AG09309 (cell line): ENCODE results near the gene BRD1.

ENCODE experiments used
- DNase-seq: peaks from one replicate; pipeline ENCODE4 v3.0.0-alpha.2; 2010; ENCODE audit warnings: low read depth
- H3K4me3 ChIP-seq: 2 replicates; pipeline ENCODE4 v1.5.1; 2011; ENCODE audit warnings: mild to moderate bottlenecking, low read depth, low read length, moderate library complexity; ENCODE audit not compliant: control insufficient read depth
- CTCF ChIP-seq: IDR thresholded peaks from 2 replicates; pipeline ENCODE4 v1.5.1; 2011; ENCODE audit warnings: mild to moderate bottlenecking, low read depth, low read length, inconsistent platforms; ENCODE audit not compliant: insufficient read depth, control insufficient read depth; ENCODE audit errors: missing control alignments

The BRD1 gene

GRCh38 chr22:49727881-49728569, 99.6 kb downstream of the BRD1 start:
- H3K4me3 ChIP-seq: no peak overlapping the region
- no peak for TF ChIP-seq CTCF
- no peak for DNase-seq

- TF ChIP-seq CTCF: no peak
- no peak overlapping the region for H3K4me3 ChIP-seq
- DNase-seq: no peak
These were observed 100.3 kb downstream of the BRD1 start for GRCh38 chr22:49727191-49727880.

GRCh38 chr22:49726701-49727101, 101.0 kb downstream of the BRD1 start:
- DNase-seq: no peak
- H3K4me3 ChIP-seq: no peak overlapping the region
- no peak for TF ChIP-seq CTCF

- no peak for TF ChIP-seq CTCF
- DNase-seq: no peak
- H3K4me3 ChIP-seq: no peak overlapping the region
These were observed 101.5 kb downstream of the BRD1 start for GRCh38 chr22:49726022-49726681.

GRCh38 chr22:49725516-49725915, 102.2 kb downstream of the BRD1 start:
- no peak overlapping the region for H3K4me3 ChIP-seq
- DNase-seq: no peak
- TF ChIP-seq CTCF: no peak

- peak; percentile 61 for TF ChIP-seq CTCF
- DNase-seq: no peak
- H3K4me3 ChIP-seq: no peak overlapping the region
These were observed 102.7 kb downstream of the BRD1 start for GRCh38 chr22:49724893-49725489.
